ENCODE results near the gene MAF.

MAF gene

DNA sequence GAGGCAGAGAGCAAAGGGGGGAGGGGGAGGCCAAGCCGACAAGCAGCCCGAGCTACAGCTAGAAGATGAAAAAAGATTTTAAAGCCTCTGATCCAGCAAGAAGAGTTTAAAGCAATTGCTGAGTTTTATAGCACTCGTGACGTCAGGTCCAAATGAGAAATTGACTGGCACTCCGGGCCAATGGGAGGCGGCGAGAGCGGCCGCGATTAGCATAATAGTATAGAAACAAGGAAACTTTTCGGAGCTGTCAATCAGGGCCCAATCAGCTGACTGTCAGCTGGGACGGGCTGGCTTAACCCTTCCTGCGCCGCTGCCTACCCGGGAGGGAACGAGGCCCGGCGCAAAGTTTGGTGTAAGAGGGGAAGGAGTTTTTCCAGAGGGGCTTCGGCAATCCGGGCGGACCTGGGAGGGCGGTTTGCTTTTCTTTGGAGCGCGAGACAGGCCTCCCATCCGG is at the start of gene MAF:
Gene MAF (minus strand): TSS at position 100 of the 454 bp plus-strand sequence. CDS start 835 bp downstream, outside the sequence.
- peak; percentile 69 for DNase-seq (ENCODE audit: low spot score)

DNA sequence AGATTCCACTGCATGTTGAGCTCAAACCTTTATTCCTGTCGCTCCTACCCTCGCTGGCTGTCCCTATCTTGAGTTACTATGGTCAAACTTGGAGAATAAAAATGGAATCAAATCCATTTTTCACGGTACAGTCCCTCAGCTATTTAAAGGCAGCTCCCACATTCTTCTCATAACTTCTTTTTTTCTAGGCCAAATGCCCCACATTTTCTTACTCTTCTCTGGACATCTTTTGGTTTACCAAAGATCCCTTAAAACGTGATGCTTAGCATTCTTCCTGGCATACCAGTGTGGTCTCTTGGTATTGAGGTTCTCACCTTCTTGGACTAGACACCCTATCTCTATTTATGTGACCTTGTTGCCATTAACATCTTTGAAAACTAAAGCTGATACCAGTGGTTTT is 48.3 kb upstream of the MAF start:
- DNase-seq (ENCODE audit: low spot score), result no peak

DNA sequence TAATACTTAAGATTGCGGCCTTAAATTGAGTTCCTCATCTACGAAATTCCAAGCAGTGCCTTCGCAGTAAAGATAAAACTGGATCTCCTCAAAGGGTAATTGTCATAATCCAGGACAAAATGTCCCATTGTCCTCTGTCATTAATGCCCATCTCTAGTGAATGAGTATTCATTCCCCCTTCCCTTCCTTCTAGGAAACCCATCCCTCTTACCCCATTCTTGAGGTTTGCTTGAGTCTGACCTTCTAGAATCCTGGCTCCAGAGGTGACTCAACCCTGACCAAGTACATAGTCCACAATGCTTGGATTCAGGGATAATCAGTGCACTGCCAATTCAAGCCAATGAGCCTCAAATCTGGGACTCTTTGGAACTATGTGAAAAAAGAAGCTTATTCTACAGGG is 47.0 kb upstream of the MAF start:
- DNase-seq (ENCODE audit: low spot score), result no peak

DNA sequence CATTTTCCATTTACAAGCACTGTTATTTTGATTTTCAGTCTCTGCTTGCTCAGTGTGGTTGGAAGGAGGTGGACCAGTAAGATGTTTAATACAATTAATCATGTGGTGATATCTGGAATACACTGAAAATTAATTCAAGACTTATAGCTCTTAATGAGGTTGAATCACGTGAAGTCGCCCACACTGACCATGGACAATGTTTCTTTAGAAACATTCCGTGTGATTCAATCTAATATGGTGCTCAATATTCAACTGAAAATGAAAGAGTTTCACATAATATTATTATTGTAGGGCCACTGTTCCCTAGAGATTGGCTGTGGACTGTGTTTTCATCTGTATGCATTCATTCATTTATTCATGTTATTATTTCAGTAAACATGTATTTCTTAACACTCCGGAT is 45.2 kb upstream of the MAF start:
- DNase-seq (ENCODE audit: low spot score), result no peak

DNA sequence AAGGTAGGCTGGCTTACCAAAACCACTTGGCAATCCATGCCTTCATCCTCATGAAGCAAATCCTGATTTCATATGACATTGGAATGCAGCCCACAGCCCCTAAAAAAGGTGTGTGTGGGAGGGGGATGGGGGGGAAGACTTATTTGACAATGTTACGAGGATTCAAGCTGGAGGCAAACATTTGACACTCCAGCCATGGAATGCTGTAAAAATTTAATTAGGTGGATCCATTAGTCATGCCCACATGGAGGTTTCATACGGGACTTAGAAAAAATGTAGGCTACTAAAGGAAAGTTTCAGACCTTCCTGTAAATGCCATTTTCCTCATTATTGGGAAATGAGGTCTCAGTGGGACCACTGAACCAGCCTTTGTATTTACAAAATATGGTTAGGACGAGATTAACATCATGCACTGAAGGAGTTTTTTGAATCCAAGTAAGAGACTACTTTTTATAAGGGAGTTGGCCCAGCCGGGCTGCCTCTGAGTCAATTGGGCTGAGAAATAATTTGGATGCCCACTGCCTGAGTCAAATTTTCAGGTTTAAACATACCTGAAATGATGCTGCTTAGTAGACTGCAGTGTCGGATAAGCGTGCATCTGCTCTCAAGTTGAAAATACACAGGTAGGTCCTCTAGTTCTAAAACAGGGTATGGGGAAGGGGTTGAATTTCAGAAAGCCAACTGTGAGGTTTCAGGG is 44.6 kb upstream of the MAF start:
- no peak for DNase-seq (ENCODE audit: low spot score)

DNA sequence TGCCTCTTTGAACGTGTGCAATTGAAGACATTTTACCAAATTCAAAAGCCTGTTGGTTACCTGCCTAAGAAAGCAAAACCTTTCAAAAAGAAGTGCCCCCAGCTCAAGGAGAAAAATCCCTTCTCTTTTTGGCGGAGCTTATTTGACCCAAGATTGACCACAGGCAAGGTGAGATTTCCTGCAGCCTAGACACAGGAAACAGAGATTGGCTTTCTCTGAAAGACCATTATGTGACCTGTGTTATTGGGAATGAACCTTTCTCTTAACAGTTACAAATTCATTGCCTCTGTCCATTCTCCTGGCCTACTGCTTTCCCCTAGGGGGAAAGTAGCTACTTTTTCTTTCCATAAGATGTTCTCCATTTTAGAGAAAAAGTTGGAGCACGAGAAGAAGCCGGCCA is 42.1 kb upstream of the MAF start:
- DNase-seq (ENCODE audit: low spot score), result no peak

DNA sequence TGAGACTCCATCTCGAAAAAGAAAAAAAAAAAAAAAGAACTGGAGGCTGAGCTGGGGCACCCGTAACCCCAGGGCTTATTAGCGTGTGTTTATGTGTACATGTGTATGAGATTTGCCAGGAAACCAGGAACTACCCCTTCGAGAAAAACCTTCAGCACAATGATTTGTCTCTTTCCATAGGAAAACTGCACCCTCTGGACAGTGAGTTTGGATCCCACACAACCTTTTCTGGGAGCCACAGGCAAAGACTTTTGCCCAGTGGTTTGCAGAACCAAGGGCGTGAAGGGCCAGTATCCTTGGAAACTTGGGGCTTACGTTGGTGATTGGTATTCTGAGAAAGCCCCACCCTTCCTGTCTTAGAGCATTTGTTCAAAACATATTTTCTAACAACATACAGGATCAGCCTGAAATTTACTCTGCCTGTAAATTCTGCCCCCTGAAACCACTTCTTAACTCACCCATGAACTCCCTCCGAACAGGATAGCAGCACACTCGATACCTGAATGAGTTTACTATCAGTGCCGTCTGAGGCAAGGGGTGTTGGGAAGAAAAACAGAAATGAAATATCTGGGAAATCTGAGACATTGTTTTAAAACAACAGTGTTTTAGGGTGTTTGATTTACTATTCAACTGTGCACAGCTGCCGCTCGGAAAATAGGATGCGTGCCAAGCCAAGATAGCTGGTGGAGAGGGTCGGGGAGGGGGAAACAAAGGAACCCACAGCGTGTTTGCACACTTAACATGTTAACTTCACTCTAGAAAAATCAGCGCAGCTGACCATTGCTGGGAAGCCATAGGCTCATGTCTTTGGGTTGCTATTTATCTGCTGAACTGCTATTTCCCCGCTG is 40.2 kb upstream of the MAF start:
- no peak for DNase-seq (ENCODE audit: low spot score)

DNA sequence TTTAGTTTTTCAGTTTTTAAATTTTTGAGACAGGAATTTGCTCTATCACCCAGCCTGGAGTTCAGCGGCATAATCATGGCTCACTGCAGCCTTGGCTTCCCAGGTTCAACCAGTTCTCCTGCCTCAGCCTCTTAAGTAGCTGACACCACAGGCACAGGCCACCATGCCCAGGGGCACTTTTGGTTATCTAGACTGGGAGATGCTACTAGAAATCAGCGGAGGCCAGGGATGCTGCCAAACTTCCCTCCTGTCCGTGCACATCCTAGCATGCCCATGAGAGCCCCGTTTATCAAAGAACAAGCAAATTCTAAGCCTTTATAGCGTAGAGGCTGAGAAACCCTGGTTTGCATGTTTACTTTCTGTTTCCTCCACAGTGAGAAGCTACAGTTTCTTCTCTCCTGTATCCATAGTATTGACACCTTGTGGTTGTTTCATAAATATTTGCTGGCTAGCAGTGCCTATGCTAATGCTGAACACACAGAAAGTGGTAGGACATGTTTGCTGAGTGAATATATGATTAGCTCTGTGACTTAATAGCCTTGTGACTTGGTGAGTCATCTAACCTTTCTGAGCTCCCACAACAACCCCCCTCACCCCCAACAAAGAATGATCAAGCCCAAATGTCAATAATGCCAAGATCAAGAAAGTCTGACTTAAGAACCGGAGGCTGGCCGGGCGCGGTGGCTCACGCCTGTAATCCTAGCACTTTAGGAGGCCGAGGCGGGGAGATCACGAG is 39.2 kb upstream of the MAF start:
- DNase-seq (ENCODE audit: low spot score), result no peak

DNA sequence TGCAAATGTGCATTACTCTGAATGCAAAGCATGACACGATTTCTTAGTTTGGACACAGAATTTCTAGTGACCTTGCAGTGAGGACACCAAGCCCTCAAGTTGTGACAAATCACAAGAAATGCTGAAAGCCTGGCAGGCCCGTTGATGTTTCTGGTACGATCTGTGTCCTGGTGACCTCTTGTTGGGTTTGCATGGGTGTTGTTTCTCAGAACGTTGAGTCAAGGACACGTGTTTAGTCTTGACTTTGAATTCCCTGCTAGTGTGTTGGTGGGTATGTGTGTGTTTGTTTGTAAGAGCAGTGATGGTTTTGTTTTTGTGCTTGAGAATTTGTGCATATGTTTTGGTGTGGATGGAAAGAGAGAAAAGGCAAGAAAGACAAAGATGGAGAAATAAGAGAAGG is 37.8 kb upstream of the MAF start:
- DNase-seq (ENCODE audit: low spot score), result no peak

DNA sequence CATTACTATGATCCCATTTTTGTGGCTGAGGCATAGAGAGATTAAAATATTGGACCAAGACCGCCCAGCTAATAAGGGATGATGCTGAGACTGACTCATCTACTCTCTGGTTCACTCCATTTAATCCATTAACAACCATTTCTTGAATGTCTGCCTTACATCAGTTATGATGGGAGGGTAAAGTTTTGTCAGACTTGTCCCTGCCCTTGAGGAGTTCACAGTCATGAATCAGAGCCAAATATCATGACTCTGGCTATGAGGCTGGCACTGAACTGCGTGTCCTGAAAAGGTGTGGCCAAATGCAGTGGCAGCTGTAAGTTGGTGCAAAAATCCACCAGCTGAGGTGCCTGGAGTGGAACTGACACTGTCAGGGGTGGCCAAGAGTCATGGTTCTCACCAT is 35.0 kb upstream of the MAF start:
- no peak for DNase-seq (ENCODE audit: low spot score)

DNA sequence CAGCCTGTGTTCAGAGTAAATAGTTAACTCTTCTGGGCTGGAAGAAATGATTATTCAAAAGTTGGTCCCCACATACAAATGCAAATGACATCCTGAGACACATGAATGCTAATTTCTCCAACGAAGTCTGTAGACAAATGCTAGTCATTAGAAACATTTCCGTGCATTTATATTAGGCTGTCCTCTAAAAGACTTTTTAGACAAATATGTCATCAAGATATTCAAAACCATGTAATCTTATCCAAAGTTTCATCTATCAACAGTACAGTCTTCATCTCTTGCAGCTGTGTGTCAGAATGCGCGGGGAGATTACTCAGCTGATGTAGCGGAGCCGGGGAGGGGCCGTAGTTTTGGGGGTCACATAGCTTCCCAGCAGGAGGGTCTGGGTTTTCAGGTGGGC is 33.8 kb upstream of the MAF start:
- no peak for DNase-seq (ENCODE audit: low spot score)

DNA sequence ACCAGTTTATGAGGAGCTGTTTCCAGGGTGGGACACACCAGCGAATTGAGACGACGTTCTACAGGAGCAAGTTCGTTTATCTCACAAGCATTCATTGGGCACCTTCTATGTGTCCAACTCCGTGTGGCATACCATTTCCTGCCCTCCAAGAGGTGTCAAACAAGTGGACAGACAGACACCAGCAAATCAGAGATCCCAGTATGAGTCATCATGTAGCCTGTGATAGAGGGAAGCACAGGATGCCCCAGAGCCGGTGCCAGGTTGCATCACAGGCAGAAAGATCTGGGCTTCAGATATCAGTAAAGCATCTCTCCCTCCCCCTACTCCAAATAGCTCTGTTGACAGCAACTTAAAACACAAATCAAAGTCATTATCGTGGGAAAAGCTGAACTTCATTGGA is 31.8 kb upstream of the MAF start:
- DNase-seq (ENCODE audit: low spot score), result no peak

DNA sequence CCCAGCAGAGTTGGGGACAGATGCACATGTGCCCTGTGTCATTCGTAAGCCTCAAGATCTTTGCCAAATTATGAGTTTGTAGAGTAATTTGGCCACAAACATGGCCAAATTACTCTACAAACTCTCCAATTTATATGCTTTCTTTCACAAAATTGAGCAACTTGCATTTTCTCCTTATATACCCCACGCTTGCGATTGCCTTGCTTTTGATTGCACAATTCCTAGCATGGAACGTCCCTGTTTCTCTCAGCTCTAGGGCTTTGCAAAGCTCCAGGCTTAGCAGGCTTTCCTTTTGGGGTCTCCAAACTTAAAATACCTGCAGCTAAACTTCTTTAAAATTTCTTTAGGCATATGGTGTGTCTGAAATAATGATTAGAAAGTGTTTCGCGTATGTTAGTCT is 28.5 kb upstream of the MAF start:
- no peak for DNase-seq (ENCODE audit: low spot score)

DNA sequence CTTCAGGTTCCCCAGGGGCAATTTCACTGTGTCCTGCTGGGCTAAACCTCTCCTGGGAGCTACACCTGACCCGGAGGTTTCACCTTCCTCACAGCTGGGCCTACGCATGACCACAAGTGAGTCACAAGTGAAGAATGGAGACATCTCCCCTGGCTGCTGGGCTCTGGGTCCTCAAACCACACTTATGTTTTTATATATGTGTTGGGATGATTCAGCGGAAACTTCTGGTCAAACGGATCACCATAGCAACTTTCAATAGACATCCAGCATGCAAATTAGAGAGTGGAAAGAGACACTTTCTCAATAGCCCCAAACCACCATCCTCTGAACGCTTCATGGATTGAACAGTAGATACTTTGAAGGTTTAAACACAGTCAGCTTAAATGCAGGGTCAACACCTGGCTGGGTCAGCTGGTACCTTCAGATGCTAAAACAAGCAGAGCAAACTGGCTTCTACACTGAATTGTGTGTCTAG is 28.0 kb upstream of the MAF start:
- DNase-seq (ENCODE audit: low spot score), result no peak

DNA sequence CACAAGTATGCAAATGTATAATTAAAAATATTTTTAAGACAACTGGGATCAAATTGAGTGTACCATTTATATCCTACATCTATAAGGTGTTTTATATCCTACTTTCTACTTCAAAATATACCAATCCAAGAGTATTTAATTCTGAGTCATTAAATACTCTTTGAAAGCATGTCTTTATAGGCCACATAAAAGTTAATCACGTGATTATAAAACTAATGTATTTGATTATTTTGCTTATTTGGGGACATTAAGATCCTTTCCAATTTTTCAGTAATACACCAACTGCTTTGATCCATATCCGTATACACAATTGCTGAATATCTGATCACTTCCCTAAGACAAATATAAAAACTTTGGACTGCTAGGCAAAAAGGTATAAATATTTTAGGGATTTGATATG is 26.6 kb upstream of the MAF start:
- DNase-seq (ENCODE audit: low spot score), result no peak

DNA sequence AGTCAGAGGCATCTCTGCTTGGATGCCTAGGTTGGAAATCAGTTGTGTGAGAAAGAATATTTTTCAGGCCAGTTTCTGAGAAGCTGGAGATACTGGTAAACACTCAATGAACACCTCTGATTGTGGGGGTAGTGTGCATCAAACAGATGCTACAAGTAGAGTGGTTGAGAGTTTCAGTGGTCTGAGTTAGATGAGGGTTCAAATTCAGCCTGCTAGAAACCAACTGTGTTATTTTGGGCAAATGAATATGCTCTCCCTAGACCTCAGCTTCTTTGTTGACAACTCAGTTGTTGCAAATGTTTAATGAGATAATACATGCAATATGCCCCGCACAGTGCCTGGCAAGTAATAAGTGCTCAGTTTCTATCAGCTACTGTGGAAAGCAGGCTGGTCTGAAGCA is 25.2 kb upstream of the MAF start:
- no peak for DNase-seq (ENCODE audit: low spot score)

DNA sequence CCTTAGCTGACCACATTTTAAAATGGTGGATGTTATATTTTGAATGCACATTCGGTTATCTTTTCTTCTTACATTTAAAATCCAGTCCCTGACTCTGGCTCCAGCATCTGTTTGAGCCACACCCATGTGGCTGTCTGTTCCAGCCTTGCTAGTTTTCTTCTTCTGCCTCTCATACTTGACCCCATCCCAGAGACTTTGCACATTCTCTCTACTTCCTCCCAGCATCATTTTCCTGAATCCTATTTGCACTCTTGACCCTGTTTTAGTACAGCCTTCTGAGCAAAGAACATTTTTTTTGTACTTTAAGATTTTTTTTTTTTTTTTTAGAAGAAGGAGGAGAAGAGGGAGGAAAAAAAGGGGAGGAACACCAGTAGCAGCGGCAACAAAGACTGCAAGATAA is 23.3 kb upstream of the MAF start:
- no peak for DNase-seq (ENCODE audit: low spot score)

DNA sequence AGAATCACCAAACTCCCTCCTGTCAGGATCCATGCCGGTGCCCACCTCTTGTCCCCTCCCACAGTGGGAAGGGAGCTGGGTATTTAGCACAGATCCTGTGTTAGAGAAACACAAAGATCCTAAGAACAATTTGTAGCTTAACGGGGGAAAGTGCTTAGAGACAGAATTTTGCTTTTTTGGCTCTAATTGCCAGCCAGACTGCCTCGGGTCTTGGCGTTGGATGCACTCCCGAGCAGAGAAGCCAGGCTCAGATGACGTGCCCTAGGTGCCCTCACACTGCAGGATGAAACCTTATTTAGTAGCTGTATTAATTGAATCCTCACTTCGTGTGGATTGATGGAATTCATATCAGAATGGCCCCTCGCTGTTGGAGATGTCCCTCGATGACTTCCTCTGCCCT is 22.5 kb upstream of the MAF start:
- DNase-seq (ENCODE audit: low spot score), result peak; percentile 66

DNA sequence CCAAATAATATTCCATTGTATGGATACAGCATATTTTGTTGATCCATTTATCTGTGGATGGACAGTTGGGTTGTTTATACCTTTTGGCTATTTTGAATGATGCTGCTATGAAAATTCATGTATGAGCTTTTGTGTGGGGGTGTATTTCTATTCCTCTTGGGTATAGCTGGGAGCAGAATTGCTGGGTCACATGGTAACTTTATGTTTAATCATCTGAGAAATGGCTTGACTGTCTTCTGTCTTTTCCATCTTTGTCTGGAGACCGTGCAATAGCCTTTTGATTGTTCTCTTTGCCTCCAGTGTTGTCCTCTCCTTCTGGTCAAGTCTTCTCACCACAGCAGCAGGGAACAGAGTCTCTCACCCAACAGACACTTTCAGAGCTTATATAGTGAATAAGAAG is 20.5 kb upstream of the MAF start:
- DNase-seq (ENCODE audit: low spot score), result no peak

DNA sequence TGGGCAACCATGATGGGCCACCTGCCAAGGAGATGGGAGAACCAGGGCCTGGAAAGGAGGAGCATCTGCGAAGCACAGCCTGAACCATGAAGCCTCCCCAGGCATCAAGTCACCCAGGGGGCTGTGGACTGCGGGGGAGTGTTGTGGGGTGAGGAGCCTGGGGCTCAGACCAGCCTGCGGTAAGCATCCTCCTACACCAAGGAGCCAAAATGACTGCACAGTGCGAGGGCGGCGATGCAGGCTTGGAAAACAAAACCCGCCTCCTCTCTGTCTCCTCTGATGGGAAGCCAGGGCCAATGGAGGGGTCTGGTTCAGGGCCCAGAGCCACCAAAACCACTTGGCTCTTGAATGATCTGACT is 18.1 kb upstream of the MAF start:
- DNase-seq (ENCODE audit: low spot score), result no peak

DNA sequence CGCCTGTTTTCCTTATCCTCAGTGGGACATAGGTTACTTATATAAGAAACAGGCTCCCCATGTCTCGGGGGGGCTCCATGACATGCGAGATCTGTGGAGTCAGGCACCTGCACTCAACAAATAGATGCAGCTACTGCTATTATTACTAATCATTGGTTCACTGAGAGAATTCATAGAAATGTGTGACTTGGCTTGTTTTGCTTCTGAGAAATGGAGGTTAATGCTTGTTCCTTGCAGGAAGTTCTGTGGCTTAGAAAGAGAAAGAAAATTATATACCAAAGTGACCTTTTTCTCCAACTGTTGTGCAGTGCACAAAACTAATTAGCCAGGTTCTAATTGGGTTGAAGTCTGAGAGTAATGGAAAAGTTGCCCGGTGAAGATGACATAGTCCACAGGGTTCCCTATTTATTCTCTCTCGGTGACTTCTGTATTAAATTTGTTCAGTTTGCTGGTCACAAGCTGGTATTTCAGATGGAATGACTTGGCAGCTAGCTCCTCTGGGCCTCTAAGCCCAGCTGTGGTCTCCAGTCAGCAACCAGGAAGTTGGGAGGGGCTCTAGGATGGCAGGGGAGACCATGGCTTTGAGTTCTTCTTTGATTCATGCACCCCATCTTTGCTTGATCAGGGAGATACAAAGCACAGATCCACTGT is 17.6 kb upstream of the MAF start:
- no peak for DNase-seq (ENCODE audit: low spot score)

DNA sequence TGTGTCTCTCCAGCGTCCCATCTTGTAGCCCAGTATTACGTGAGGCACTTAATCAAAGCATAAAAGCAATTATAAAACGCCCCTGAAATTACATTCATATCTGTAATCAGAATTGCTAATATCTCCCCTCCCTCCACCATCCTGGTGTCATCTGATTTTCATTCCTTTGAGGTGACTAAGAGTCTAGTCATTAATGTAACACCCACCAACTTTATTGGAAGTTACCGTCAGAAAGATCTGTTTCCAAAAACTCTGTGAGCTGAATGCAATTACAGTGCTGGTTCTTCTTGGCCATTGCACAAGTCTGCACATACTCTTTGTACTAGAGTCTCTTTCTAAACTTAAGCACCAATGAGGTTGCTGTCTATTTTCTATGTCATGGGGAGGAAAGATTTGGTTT is 12.5 kb upstream of the MAF start:
- no peak for DNase-seq (ENCODE audit: low spot score)
